Panc1 (cell line): ENCODE results near the gene RETREG1.

Experiments
- POLR2AphosphoS5 ChIP-seq: IDR thresholded peaks from 2 replicates; pipeline ENCODE4 v1.6.1; 2012; ENCODE audit warnings: mild to moderate bottlenecking, low read depth, low read length, moderate library complexity
- TF ChIP-seq, protein P1 (sequence below): fragments of 450-650 bp; IDR thresholded peaks from 2 replicates; pipeline ENCODE4 v1.5.1; 2017; ENCODE audit warnings: mild to moderate bottlenecking

DNA sequence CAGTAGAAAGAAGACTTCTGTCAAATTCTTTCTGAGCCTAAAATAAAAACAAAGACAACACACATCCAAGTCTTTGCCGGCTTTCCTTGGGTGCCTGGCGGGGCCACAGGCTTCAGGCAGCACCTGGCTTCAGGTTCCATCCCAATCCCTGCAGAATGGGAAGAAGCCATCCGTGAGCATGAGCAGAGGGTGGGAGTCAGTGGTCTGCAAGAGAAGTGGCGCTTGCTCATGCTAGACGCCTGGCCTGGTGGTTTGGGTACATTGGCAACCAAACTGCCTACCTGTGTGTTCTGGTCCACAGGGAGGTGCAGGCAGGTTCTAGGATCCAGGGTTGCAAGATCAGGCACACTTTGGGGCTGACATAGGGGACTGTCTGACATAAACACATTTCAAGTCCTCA, 47.6 kb upstream of the RETREG1 start:
- TF ChIP-seq, protein P1, sequence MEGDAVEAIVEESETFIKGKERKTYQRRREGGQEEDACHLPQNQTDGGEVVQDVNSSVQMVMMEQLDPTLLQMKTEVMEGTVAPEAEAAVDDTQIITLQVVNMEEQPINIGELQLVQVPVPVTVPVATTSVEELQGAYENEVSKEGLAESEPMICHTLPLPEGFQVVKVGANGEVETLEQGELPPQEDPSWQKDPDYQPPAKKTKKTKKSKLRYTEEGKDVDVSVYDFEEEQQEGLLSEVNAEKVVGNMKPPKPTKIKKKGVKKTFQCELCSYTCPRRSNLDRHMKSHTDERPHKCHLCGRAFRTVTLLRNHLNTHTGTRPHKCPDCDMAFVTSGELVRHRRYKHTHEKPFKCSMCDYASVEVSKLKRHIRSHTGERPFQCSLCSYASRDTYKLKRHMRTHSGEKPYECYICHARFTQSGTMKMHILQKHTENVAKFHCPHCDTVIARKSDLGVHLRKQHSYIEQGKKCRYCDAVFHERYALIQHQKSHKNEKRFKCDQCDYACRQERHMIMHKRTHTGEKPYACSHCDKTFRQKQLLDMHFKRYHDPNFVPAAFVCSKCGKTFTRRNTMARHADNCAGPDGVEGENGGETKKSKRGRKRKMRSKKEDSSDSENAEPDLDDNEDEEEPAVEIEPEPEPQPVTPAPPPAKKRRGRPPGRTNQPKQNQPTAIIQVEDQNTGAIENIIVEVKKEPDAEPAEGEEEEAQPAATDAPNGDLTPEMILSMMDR, result no peak
- no peak for TF ChIP-seq POLR2AphosphoS5
